ENCODE results near the gene ADAMTSL2.

- TF ChIP-seq EZH2 (IDR thresholded peaks at IDR 0.05; ENCODE audit: low read length, missing control alignments) (no peak), CTCF (conservative IDR thresholded peaks at IDR 0.05 in 1 of 2, IDR thresholded peaks at IDR 0.05 in 1 of 2; ENCODE audit: low read depth in 1 of 2, low read length in 2 of 2) (no peak)
Observed at GRCh38 chr9:133513214-133514100, 21.0 kb upstream of the ADAMTSL2 start.
